ENCODE measurements around the gene KCNIP4. TPM values are rescaled to one million over a fixed set of nuclear protein-coding genes. Genes with fewer than 3 reads are reported as not detected.

Gene KCNIP4
- total and polyA plus RNA-seq, 2 of the 8 experiments (the other 6 are each of a cell fraction or from before 2014, with no cell fraction given): 0.06 TPM; not detected in 1

DNA sequence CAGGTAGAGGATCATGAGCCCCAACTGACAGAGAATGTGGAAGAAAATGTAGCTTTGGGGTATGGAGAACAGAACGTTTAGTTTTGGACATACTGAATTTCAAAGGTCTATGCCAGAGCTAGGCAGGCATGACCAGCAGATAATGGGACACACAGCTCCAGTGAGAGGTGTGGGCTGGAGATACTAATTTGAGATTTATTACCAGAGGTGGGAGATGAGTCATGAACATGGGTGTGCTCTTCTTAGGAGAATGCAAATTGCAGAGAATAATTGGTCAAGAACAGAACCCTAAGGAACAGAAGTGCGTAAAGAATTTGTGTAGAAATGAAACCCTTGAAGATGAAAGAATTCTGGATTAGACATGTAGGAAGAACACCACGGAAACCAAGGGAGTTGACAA lies 1123.1 kb downstream of the KCNIP4 start:
- Histone ChIP-seq H4K20me1 (replicated peaks in 1 of 2; ENCODE audit: control insufficient read depth in 1 of 2, insufficient read depth in 2 of 2, low read length in 2 of 2) (no peaks in the 10 kb centered on the region), H3K27ac (ENCODE audit: low read depth, low read length) (no peak overlapping the region), H2AK5ac (ENCODE audit: low read depth, low read length) (no peak overlapping the region), H3K56ac (replicated peaks; ENCODE audit: insufficient read length, low read depth, low read length) (no peak overlapping the region), H4K91ac (replicated peaks; ENCODE audit: insufficient read length, low read length) (no peak overlapping the region), H2BK20ac (ENCODE audit: low read length) (no peak overlapping the region), H3K79me1 (ENCODE audit: low read depth, low read length) (no peaks in the 10 kb centered on the region), H2BK120ac (replicated peaks; ENCODE audit: low read depth, low read length) (no peak overlapping the region), H3K23me2 (ENCODE audit: low read depth, low read length) (no peaks in the 10 kb centered on the region), H3K36me3 (ENCODE audit: control insufficient read depth in 2 of 4, insufficient read depth in 4 of 4, low read length in 3 of 4) (no peaks in the 10 kb centered on the region), H2AFZ (ENCODE audit: low read length) (no peak overlapping the region), H2BK12ac (ENCODE audit: low read depth, low read length) (no peak overlapping the region), H4K5ac (ENCODE audit: insufficient read length, low read depth, low read length) (no peak overlapping the region), H4K8ac (ENCODE audit: extremely low read depth, insufficient read depth, low read length) (no peak overlapping the region), H3K9ac (replicated peaks in 1 of 4; ENCODE audit: extremely low read depth in 1 of 4, low read depth in 3 of 4, low read length in 3 of 4) (no peak overlapping the region), H3K23ac (ENCODE audit: insufficient read length) (no peak overlapping the region), H3K14ac (ENCODE audit: insufficient read length) (no peak overlapping the region), H3K4me3 (ENCODE audit: extremely low read depth in 1 of 4, insufficient read depth in 2 of 4, low read depth in 3 of 4, low read length in 4 of 4) (no peak overlapping the region), H2BK5ac (ENCODE audit: low read depth, low read length) (no peak overlapping the region), H3K79me2 (ENCODE audit: control insufficient read depth in 1 of 2, insufficient read depth in 2 of 2, low read length in 2 of 2) (no peaks in the 10 kb centered on the region), H3K27me3 (replicated peaks in 1 of 4; ENCODE audit: control insufficient read depth in 3 of 4, extremely low read depth in 1 of 4, insufficient read depth in 3 of 4, low read length in 3 of 4) (no peaks in the 10 kb centered on the region), H3K18ac (ENCODE audit: extremely low read depth, low read length) (no peak overlapping the region), H2BK15ac (ENCODE audit: low read length) (no peak overlapping the region), H3K4ac (replicated peaks; ENCODE audit: insufficient read length, low read depth, low read length) (no peak overlapping the region), H3K9me3 (ENCODE audit: insufficient read depth in 2 of 2, low read depth in 1 of 2, low read length in 1 of 2) (no peaks in the 10 kb centered on the region), H3K4me1 (replicated peaks in 1 of 4; ENCODE audit: control insufficient read depth in 3 of 4, insufficient read depth in 4 of 4, low read length in 3 of 4) (no peaks in the 10 kb centered on the region), H3K4me2 (ENCODE audit: insufficient read depth in 1 of 2, low read depth in 2 of 2, low read length in 2 of 2) (no peak overlapping the region)
- TF ChIP-seq RAD21 (IDR thresholded peaks at IDR 0.05 in 1 of 2, conservative IDR thresholded peaks at IDR 0.05 in 1 of 2; ENCODE audit: low read depth in 2 of 2, low read length in 2 of 2): no peak
- ChIA-PET CTCF (ENCODE audit: partially characterized antibody) (interaction anchor here (0.9 kb wide), 1 partner anchor 90 kb away, joined by 3 read pairs; no protein-coding TSS in a partner anchor), POLR2A (ENCODE audit: partially characterized antibody) (no interaction called here)
- DNase-seq (ENCODE audit: low read depth in 1 of 2, low spot score in 2 of 2): no peak
- no peak for FAIRE-seq
- 92% methylated on average over 3 of the region's 3 CpGs; no CpG with 5 or more reads in 1 of the 2 experiments for WGBS, 2 experiments (ENCODE audit: extremely low coverage in 1 of 2, insufficient coverage in 1 of 2, insufficient read length in 1 of 2, insufficient replicate concordance in 2 of 2, low coverage in 1 of 2, low lambda C conversion rate in 2 of 2, missing lambda C conversion rate in 1 of 2)

Data from H1 (cell line).